Measurements from ENCODE around the gene HIPK1. TPM values are rescaled to one million over a fixed set of nuclear protein-coding genes. Genes with fewer than 3 reads are reported as not detected.

Gene HIPK1
- total and polyA plus RNA-seq, 2 of the 13 experiments (the other 11 are each of a cell fraction or from before 2014, with no cell fraction given): 20.8 to 33.4 TPM

DNA sequence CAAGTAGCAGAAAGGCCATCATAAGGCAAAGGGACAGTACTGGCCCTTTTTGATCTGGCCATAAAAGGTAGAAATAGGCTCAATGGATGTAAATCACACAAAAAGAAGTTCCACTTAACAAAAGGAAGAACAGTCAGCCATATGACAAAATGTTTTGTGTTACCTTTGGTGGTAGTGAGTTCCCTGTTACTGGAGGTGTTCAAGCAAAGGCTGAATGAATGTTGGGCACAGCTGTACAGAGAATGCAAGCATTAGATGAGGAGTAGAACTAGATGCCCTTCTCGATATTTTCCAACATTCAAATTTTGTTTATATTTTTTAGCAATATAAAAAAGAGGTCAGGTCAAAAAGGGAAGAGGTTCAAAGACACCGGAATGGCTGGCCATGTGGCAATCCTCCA lies 70.1 kb downstream of the HIPK1 start (continued):
- no peak for TF ChIP-seq CENPX (CRISPR knock-in tag; IDR thresholded peaks at IDR 0.05)
- no peak for TF ChIP-seq KAT8 (CRISPR knock-in tag; IDR thresholded peaks at IDR 0.05)
- TF ChIP-seq MED1 (CRISPR knock-in tag; IDR thresholded peaks at IDR 0.05): no peak

DNA sequence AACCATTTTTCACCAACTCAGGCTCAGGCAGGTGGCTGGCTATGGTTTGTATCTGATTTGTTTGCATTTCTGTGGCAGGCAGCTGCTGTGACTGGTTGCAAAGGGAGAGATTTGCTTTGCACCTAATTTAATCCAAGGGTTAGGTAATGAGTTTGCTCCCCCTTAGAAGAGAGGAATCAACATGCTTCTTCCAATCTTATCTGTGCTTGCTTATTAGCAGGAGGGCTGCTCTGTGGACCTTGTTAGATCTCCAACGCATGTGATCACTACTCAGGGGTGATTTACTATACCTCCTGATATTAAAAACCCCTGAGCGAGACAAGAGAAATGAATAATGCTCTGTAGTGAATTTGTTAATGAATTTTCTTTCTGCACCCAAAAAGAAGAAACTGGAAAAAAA lies 70.7 kb downstream of the HIPK1 start:
- WGBS (ENCODE audit: low lambda C conversion rate): 67% methylated on average over 2 of the region's 2 CpGs
- CTCF ChIA-PET (ENCODE audit: low intra/inter-chr PET ratio, low total read pairs): no interaction called here
- POLR2A ChIA-PET: no interaction called here
- ATAC-seq: no peak
- TF ChIP-seq THYN1 (CRISPR knock-in tag; IDR thresholded peaks at IDR 0.05; ENCODE audit: borderline replicate concordance, low read depth) (no peak), TBP (CRISPR knock-in tag; IDR thresholded peaks at IDR 0.05) (no peak), SOX5 (CRISPR knock-in tag; IDR thresholded peaks at IDR 0.05; ENCODE audit: borderline replicate concordance) (no peak), HES4 (CRISPR knock-in tag; IDR thresholded peaks at IDR 0.05; ENCODE audit: borderline replicate concordance) (no peak), GZF1 (CRISPR knock-in tag; IDR thresholded peaks at IDR 0.05) (no peak), ZNF138 (CRISPR knock-in tag; IDR thresholded peaks at IDR 0.05; ENCODE audit: low read depth) (no peak), ZZZ3 (CRISPR knock-in tag; IDR thresholded peaks at IDR 0.05; ENCODE audit: borderline replicate concordance) (no peak), HNRNPH1 (optimal IDR thresholded peaks at IDR 0.05; ENCODE audit: low read depth, low read length) (no peak), GMEB2 (CRISPR knock-in tag; IDR thresholded peaks at IDR 0.05; ENCODE audit: low read depth) (no peak), ZBTB38 (CRISPR knock-in tag; IDR thresholded peaks at IDR 0.05) (no peak), PLRG1 (conservative IDR thresholded peaks at IDR 0.05) (no peak), RNF2 (conservative IDR thresholded peaks at IDR 0.05; ENCODE audit: low read depth) (no peak), RXRA (CRISPR knock-in tag; IDR thresholded peaks at IDR 0.05) (no peak), PCBP2 (optimal IDR thresholded peaks at IDR 0.05; ENCODE audit: low read depth, low read length, poor library complexity, severe bottlenecking) (no peak)
- TF ChIP-seq, protein P1, sequence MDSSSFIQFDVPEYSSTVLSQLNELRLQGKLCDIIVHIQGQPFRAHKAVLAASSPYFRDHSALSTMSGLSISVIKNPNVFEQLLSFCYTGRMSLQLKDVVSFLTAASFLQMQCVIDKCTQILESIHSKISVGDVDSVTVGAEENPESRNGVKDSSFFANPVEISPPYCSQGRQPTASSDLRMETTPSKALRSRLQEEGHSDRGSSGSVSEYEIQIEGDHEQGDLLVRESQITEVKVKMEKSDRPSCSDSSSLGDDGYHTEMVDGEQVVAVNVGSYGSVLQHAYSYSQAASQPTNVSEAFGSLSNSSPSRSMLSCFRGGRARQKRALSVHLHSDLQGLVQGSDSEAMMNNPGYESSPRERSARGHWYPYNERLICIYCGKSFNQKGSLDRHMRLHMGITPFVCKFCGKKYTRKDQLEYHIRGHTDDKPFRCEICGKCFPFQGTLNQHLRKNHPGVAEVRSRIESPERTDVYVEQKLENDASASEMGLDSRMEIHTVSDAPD (CRISPR knock-in tag; IDR thresholded peaks at IDR 0.05): no peak
- TF ChIP-seq, protein P2, sequence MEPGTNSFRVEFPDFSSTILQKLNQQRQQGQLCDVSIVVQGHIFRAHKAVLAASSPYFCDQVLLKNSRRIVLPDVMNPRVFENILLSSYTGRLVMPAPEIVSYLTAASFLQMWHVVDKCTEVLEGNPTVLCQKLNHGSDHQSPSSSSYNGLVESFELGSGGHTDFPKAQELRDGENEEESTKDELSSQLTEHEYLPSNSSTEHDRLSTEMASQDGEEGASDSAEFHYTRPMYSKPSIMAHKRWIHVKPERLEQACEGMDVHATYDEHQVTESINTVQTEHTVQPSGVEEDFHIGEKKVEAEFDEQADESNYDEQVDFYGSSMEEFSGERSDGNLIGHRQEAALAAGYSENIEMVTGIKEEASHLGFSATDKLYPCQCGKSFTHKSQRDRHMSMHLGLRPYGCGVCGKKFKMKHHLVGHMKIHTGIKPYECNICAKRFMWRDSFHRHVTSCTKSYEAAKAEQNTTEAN (CRISPR knock-in tag; conservative IDR thresholded peaks at IDR 0.05): no peak
- TF ChIP-seq, protein P3, sequence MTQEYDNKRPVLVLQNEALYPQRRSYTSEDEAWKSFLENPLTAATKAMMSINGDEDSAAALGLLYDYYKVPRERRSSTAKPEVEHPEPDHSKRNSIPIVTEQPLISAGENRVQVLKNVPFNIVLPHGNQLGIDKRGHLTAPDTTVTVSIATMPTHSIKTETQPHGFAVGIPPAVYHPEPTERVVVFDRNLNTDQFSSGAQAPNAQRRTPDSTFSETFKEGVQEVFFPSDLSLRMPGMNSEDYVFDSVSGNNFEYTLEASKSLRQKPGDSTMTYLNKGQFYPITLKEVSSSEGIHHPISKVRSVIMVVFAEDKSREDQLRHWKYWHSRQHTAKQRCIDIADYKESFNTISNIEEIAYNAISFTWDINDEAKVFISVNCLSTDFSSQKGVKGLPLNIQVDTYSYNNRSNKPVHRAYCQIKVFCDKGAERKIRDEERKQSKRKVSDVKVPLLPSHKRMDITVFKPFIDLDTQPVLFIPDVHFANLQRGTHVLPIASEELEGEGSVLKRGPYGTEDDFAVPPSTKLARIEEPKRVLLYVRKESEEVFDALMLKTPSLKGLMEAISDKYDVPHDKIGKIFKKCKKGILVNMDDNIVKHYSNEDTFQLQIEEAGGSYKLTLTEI (CRISPR knock-in tag; conservative IDR thresholded peaks at IDR 0.05): no peak
- Histone ChIP-seq H4K20me1 (ENCODE audit: insufficient read depth, low read length) (no peaks in the 10 kb centered on the region), H3K36me3 (replicated peaks in 1 of 2; ENCODE audit: control insufficient read depth in 1 of 2, insufficient read depth in 2 of 2, low read length in 2 of 2) (no peaks in the 10 kb centered on the region), H2AFZ (ENCODE audit: low read length) (no peak overlapping the region), H3K9me3 (ENCODE audit: low read length) (peaks cover 10% of the 10 kb centered on the region), H3K4me3 (replicated peaks in 1 of 3; ENCODE audit: insufficient read depth in 1 of 3, low read depth in 2 of 3, low read length in 3 of 3) (no peak overlapping the region), H3K79me2 (ENCODE audit: insufficient read depth, low read length) (no peaks in the 10 kb centered on the region), H3K4me1 (ENCODE audit: insufficient read depth, low read length) (no peaks in the 10 kb centered on the region), H3K27me3 (ENCODE audit: control insufficient read depth in 1 of 2, insufficient read depth in 2 of 2, low read length in 2 of 2) (peaks cover 0 to 5% of the 10 kb centered on the region in 2 experiments; a peak in 1 of 5 replicates), H3K4me2 (ENCODE audit: low read depth, low read length) (no peak overlapping the region), H3K27ac (ENCODE audit: extremely low read length, insufficient read depth, low read length) (no peak overlapping the region), H3K9ac (ENCODE audit: insufficient read depth, low read depth, low read length) (no peak overlapping the region)
- in situ Hi-C loops (cut with HindIII; ENCODE audit: extremely low pct_ligation_motif_present, low pct_unique_long_range_greater_than_20kb) (no loop called here), intact Hi-C loops (cut with micrococcal nuclease; ENCODE audit: unreplicated experiment) (no loop called here)
- no TSS peak for BruUV-seq (replicated peaks)
- no peak for FAIRE-seq
- DNase-seq (ENCODE audit: low spot score): no peak
